ENCODE measurements around the gene CROCC2.

CROCC2 gene

GRCh38 chr2:241009191-241009590 lies 103.1 kb downstream of the CROCC2 start:
- DNase-seq (ENCODE audit: low read depth in 1 of 2, low spot score in 1 of 2) = no peak

GRCh38 chr2:241009601-241010530 lies 103.7 kb downstream of the CROCC2 start:
- no peak for DNase-seq (ENCODE audit: low read depth in 1 of 2, low spot score in 1 of 2)

- no peak for DNase-seq (ENCODE audit: low read depth in 1 of 2, low spot score in 1 of 2)
Observed at GRCh38 chr2:241010531-241011295, 104.6 kb downstream of the CROCC2 start.

GRCh38 chr2:241011296-241011600 lies 105.1 kb downstream of the CROCC2 start:
- DNase-seq (ENCODE audit: low read depth in 1 of 2, low spot score in 1 of 2) = no peak

- DNase-seq (ENCODE audit: low read depth in 1 of 2, low spot score in 1 of 2) = no peak
Observed at GRCh38 chr2:241011751-241012510, 105.8 kb downstream of the CROCC2 start.

- DNase-seq (ENCODE audit: low read depth in 1 of 2, low spot score in 1 of 2) = no peak
Observed at GRCh38 chr2:241014224-241014623, 108.1 kb downstream of the CROCC2 start.

GRCh38 chr2:241014764-241015163 lies 108.6 kb downstream of the CROCC2 start:
- DNase-seq (ENCODE audit: low read depth in 1 of 2, low spot score in 1 of 2) = no peak

GRCh38 chr2:241015439-241015838 lies 109.3 kb downstream of the CROCC2 start:
- no peak for DNase-seq (ENCODE audit: low read depth in 1 of 2, low spot score in 1 of 2)

GRCh38 chr2:241017228-241017940 lies 111.2 kb downstream of the CROCC2 start:
- DNase-seq (ENCODE audit: low read depth in 1 of 2, low spot score in 1 of 2) = no peak

- no peak for DNase-seq (ENCODE audit: low read depth in 1 of 2, low spot score in 1 of 2)
Observed at GRCh38 chr2:241018051-241018891, 112.1 kb downstream of the CROCC2 start.

GRCh38 chr2:241019441-241020139 lies 113.5 kb downstream of the CROCC2 start:
- no peak for DNase-seq (ENCODE audit: low read depth in 1 of 2, low spot score in 1 of 2)

GRCh38 chr2:241020201-241020600 lies 114.1 kb downstream of the CROCC2 start:
- DNase-seq (ENCODE audit: low read depth in 1 of 2, low spot score in 1 of 2) = no peak

- DNase-seq (ENCODE audit: low read depth in 1 of 2, low spot score in 1 of 2) = no peak
Observed at GRCh38 chr2:241020629-241021190, 114.6 kb downstream of the CROCC2 start.

- no peak for DNase-seq (ENCODE audit: low read depth in 1 of 2, low spot score in 1 of 2)
Observed at GRCh38 chr2:241025639-241026038, 119.5 kb downstream of the CROCC2 start.

GRCh38 chr2:241029599-241030332 lies 123.6 kb downstream of the CROCC2 start:
- DNase-seq (ENCODE audit: low read depth in 1 of 2, low spot score in 1 of 2) = no peak

- DNase-seq (ENCODE audit: low read depth in 1 of 2, low spot score in 1 of 2) = no peak
Observed at GRCh38 chr2:241030333-241030680, 124.2 kb downstream of the CROCC2 start.

- DNase-seq (ENCODE audit: low read depth in 1 of 2, low spot score in 1 of 2) = no peak
Observed at GRCh38 chr2:241030883-241031282, 124.7 kb downstream of the CROCC2 start.

GRCh38 chr2:241031436-241032165 lies 125.5 kb downstream of the CROCC2 start:
- DNase-seq (ENCODE audit: low read depth in 1 of 2, low spot score in 1 of 2) = no peak

All from activated T-helper 1 cell treated with anti-CD3 and anti-CD28 coated beads, Interleukin-2, amount 50 U/mL, for 16 hours (primary cell).